K562 (cell line): ENCODE measurements around the gene TMEM214. TPM values are rescaled to one million over a fixed set of nuclear protein-coding genes. Genes with fewer than 3 reads are reported as not detected.
A peak's percentile ranks its signal among the peaks of the same experiment; 100 is the strongest.

Experiments used
- CBFA2T3 ChIP-seq: fragments of 450-650 bp; IDR thresholded peaks from 2 replicates; pipeline ENCODE4 v1.6.1; 2017
- CHD1 ChIP-seq: fragments of 200-600 bp; sonication (generic); IDR thresholded peaks from one replicate; pipeline ENCODE4 v1.6.1; 2012; ENCODE audit warnings: mild to moderate bottlenecking, moderate library complexity, low read length, inconsistent platforms
- E2F8 ChIP-seq: fragments of 450-650 bp; IDR thresholded peaks from 2 replicates; pipeline ENCODE4 v1.7.1; 2018; ENCODE audit warnings: mild to moderate bottlenecking, low read depth; ENCODE audit not compliant: partially characterized antibody
- ETS1 ChIP-seq: conservative IDR thresholded peaks from 2 replicates; pipeline ENCODE4 v1.6.1; 2011; ENCODE audit warnings: low read depth, mild to moderate bottlenecking, low read length; ENCODE audit not compliant: control insufficient read depth
- FOXA3 ChIP-seq, 2 experiments: fragments of 450-650 bp in 1 of 2; sonication (generic) in 1 of 2; formaldehyde crosslinking; IDR thresholded peaks in 1 of 2; conservative IDR thresholded peaks in 1 of 2; 2 replicates each; pipeline versions ENCODE4 v1.4.0 to v1.8.0; 2020 to 2022; ENCODE audit warnings: mild to moderate bottlenecking in 2 of 2, missing genetic modification reagents in 1 of 2
- GTF2E2 ChIP-seq: fragments of 200-800 bp; sonication (Bioruptor generic); IDR thresholded peaks from 2 replicates; pipeline ENCODE4 v1.6.1; 2016; ENCODE audit warnings: missing genetic modification characterization, missing compliant biosample characterization
- HINFP ChIP-seq: fragments of 450-650 bp; conservative IDR thresholded peaks from 2 replicates; pipeline ENCODE4 v1.6.1; 2016; ENCODE audit warnings: missing genetic modification characterization, low read depth, mild to moderate bottlenecking, control low read depth, missing compliant biosample characterization
- HIVEP1 ChIP-seq: fragments of 250-450 bp; sonication (Bioruptor Pico); IDR thresholded peaks from 2 replicates; pipeline ENCODE4 v1.4.0; 2020; ENCODE audit warnings: mild to moderate bottlenecking
- MYC ChIP-seq, 2 experiments: fragments of 250-450 bp in 1 of 2; sonication (Bioruptor Pico) in 1 of 2; IDR thresholded peaks; 2 replicates each; pipeline versions ENCODE4 v1.5.1 to v1.6.1; 2012 to 2021; ENCODE audit warnings: low read depth in 2 of 2, borderline replicate concordance in 1 of 2, improper control_type of control experiment in 1 of 2, low read length in 1 of 2, mild to moderate bottlenecking in 1 of 2, moderate library complexity in 1 of 2
- NKRF ChIP-seq: fragments of 450-650 bp; IDR thresholded peaks from 2 replicates; pipeline ENCODE4 v1.6.1; 2016; ENCODE audit warnings: borderline replicate concordance
- NR2C2 ChIP-seq, 2 experiments: fragments of 200-800 bp in 1 of 2; sonication (Bioruptor generic) in 1 of 2; sonication (generic) in 1 of 2; formaldehyde crosslinking in 1 of 2; IDR thresholded peaks; 2 replicates each; pipeline versions ENCODE4 v1.6.1 to v1.8.0; 2016 to 2022; ENCODE audit warnings: mild to moderate bottlenecking in 1 of 2, missing compliant biosample characterization in 1 of 2, missing genetic modification characterization in 1 of 2, missing genetic modification reagents in 1 of 2
- POLR2AphosphoS5 ChIP-seq: IDR thresholded peaks from 2 replicates; pipeline ENCODE4 v1.6.1; 2011; ENCODE audit warnings: mild to moderate bottlenecking, low read depth, low read length, moderate library complexity; ENCODE audit not compliant: control insufficient read depth, insufficient read depth
- POLR2G ChIP-seq: fragments of 200-400 bp; formaldehyde crosslinking; IDR thresholded peaks from 2 replicates; pipeline ENCODE4 v1.6.1; 2017; ENCODE audit warnings: low read depth, mild to moderate bottlenecking, antibody characterized with exemption, low read length, moderate library complexity
- RBM34 ChIP-seq: fragments of 200-400 bp; formaldehyde crosslinking; IDR thresholded peaks from 2 replicates; pipeline ENCODE4 v1.6.1; 2018; ENCODE audit warnings: low read length, borderline replicate concordance; ENCODE audit not compliant: insufficient read depth
- SRSF1 ChIP-seq: fragments of 200-400 bp; formaldehyde crosslinking; IDR thresholded peaks from 2 replicates; pipeline ENCODE4 v1.6.1; 2017; ENCODE audit warnings: mild to moderate bottlenecking, low read depth, low read length, moderate library complexity
- TBL1XR1 ChIP-seq, 2 experiments: IDR thresholded peaks; 2 replicates each; pipeline ENCODE4 v1.6.1; 2012; ENCODE audit warnings: improper control_type of control experiment in 2 of 2, low read length in 2 of 2, mild to moderate bottlenecking in 1 of 2
- ZBTB1 ChIP-seq: sonication (generic); formaldehyde crosslinking; IDR thresholded peaks from 2 replicates; pipeline ENCODE4 v1.8.1; 2023; ENCODE audit warnings: missing genetic modification reagents, low read depth, mild to moderate bottlenecking, borderline replicate concordance
- polyA plus RNA-seq, 8 experiments: library from polyadenylated mRNA; depleted of rRNA in 4 of 8; stranded (reverse) in 5 of 8; unstranded in 3 of 8; fragments of >200 nt; fragmentation: Nextera tagmentation in 2 of 8; fragmentation: Illumina TruSeq in 1 of 8; extraction: Ambion mirVana in 2 of 8; extraction: Trizol in 1 of 8; gene quantifications; 2 replicates each; pipeline versions ENCODE4 v1.2.1 to v1.2.3, GENCODE V29; 2011 to 2014; ENCODE audit warnings: inconsistent platforms in 1 of 8, missing spikeins in 1 of 8
- total RNA-seq, 7 experiments: library from RNA; depleted of rRNA in 6 of 7; stranded (reverse); fragments of >200 nt in 6 of 7; fragmentation: Illumina TruSeq in 2 of 7; extraction: Trizol in 2 of 7; gene quantifications; 2 replicates each; pipeline versions ENCODE4 v1.2.1 to v1.2.3, GENCODE V29; 2011 to 2021; ENCODE audit warnings: low replicate concordance in 1 of 7

The TMEM214 gene
- total and polyA plus RNA-seq, 9 of the 15 experiments (the other 6 are each of a cell fraction or from before 2014, with no cell fraction given), result 11.4 to 81.4 (median 44.1) TPM

- TF ChIP-seq E2F8, result peak; percentile 36
- TF ChIP-seq POLR2G, result peak; percentile 96
- peak; percentile 80; the same call in 1 of the 2 replicates for TF ChIP-seq NKRF
- TF ChIP-seq CHD1, result peak; percentile 96
- 0 out of 4 replicates have a peak, but pooled peaks of 1 of the 2 experiments have one; percentile 23 for TF ChIP-seq FOXA3 (CRISPR knock-in tag; conservative IDR thresholded peaks at IDR 0.05 in 1 of 2, IDR thresholded peaks at IDR 0.05 in 1 of 2)
- peak; percentile 60 for TF ChIP-seq MYC (IDR thresholded peaks at IDR 0.05; ENCODE audit: low read depth, low read length)
- no peak for TF ChIP-seq MYC (CRISPR knock-in tag; IDR thresholded peaks at IDR 0.05; ENCODE audit: borderline replicate concordance, low read depth)
- TF ChIP-seq HINFP, result no peak
- no peak for TF ChIP-seq NR2C2 (CRISPR knock-in tag; IDR thresholded peaks at IDR 0.05)
- TF ChIP-seq NR2C2 (tag; IDR thresholded peaks at IDR 0.05), result peak; percentile 61; the same call in 1 of the 2 replicates
- TF ChIP-seq HIVEP1 (CRISPR knock-in tag), result no peak
- 0 out of 4 replicates have a peak, but pooled peaks have one; percentile 4 to 17 for TF ChIP-seq TBL1XR1 (IDR thresholded peaks at IDR 0.05; ENCODE audit: low read length in 2 of 2)
- TF ChIP-seq CBFA2T3, result no peak
- TF ChIP-seq ZBTB1 (CRISPR knock-in tag), result peak; percentile 49; the same call in 1 of the 2 replicates
- peak; percentile 88 for TF ChIP-seq GTF2E2
- TF ChIP-seq ETS1, result peak; percentile 68; the same call in 1 of the 2 replicates
- TF ChIP-seq POLR2AphosphoS5, result peak; percentile 80; the same call in 1 of the 2 replicates
- no peak for TF ChIP-seq RBM34
- TF ChIP-seq SRSF1, result no peak
Measured at GRCh38 chr2:27071277-27071989, 38.7 kb downstream of the TMEM214 start, which contains the start of gene OST4 (continued).
